HL-60/S4 treated with retinoic acid at 250 ng/mL for 4 days and 3 days (cell line): Measurements from ENCODE around the gene SYT17.

ENCODE experiments used
- in situ Hi-C: fragments of 300-500 bp; cut with MboI; formaldehyde crosslinking; loops from 2 replicates; pipeline ENCODE4 v1.7.0; 2022; ENCODE audit warnings: low sequenced_read_pairs

Gene SYT17, protein sequence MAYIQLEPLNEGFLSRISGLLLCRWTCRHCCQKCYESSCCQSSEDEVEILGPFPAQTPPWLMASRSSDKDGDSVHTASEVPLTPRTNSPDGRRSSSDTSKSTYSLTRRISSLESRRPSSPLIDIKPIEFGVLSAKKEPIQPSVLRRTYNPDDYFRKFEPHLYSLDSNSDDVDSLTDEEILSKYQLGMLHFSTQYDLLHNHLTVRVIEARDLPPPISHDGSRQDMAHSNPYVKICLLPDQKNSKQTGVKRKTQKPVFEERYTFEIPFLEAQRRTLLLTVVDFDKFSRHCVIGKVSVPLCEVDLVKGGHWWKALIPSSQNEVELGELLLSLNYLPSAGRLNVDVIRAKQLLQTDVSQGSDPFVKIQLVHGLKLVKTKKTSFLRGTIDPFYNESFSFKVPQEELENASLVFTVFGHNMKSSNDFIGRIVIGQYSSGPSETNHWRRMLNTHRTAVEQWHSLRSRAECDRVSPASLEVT

DNA sequence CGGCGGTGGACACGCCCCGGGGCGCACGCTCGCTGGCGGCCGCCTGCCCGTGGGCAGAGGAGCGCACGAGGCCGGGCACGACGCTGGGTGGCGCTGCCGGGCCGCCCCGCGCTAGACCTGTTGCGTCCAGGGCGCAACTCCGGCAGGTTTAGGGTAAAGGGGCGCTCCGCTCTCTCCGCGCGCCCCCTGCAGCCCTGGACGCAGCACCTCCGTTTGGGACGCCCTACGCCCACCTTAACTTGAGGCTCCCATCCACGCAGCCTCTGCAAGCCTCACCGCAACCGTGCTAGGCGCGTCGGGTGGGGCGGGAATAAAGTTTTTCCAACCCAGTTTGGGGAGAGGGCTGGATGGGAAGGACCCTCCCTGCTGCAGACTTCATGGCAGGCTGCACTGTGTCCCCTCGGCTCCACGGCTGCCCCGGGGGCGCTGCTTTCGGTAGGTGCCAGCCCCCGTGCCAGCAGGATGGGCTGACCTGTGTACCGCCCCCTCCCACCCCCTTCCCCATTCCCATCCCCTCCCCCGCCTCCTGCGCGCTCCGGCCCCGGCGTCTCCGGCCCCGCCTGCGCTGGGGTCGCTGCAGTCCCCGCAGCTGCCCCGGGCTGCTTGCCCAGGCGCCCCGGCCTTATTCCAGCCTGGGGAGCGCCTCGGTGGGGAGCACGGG is at the start of gene SYT17:
Gene SYT17 (plus strand): TSS at position 531 of the 661 bp plus-strand sequence. CDS start 407 bp downstream, outside the sequence.
- in situ Hi-C loops: no loop called here

DNA sequence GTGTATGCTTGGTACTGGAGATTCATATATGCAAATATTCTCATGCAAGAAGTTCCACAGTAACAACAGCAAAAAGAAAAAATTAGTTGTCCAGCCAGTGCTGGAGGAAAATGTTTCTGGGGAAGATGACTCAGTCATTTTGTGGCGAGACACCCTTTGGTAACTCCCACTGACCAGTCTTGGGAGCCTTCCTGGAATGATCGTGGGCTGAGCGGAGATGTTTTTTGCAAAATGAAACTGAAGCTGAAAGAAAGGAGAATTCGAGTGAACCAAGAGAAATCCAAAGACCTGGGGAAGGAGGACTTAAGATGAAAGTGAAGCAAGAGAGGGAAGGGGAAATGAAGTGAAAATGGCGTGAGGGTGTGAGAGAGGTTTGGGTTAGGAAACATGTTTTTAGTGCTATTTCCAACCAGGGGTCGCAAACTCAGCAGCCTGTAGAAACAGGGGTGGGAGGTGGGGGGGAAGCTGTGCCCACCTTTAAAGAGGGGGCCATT is 49.1 kb upstream of the SYT17 start:
- in situ Hi-C loops: no loop called here

DNA sequence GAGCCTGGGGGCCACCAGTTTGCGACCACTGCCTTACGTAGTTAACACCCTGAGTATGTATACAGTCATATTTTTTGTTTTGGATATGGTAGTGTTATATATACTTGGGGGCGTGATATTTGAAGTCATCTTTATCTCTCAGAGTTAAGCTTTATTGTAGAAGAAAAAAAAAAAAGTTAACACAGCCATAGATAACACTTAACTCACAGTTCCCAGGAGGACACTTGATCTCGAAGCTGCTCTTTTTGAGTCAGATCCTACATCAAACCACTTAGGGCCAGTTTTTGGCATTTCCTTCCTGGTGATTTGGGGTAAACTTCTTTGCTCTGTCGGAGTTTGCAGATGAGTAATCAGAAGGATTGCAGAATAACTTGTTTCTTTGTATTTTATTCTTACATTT is 48.5 kb upstream of the SYT17 start:
- in situ Hi-C loops: no loop called here

DNA sequence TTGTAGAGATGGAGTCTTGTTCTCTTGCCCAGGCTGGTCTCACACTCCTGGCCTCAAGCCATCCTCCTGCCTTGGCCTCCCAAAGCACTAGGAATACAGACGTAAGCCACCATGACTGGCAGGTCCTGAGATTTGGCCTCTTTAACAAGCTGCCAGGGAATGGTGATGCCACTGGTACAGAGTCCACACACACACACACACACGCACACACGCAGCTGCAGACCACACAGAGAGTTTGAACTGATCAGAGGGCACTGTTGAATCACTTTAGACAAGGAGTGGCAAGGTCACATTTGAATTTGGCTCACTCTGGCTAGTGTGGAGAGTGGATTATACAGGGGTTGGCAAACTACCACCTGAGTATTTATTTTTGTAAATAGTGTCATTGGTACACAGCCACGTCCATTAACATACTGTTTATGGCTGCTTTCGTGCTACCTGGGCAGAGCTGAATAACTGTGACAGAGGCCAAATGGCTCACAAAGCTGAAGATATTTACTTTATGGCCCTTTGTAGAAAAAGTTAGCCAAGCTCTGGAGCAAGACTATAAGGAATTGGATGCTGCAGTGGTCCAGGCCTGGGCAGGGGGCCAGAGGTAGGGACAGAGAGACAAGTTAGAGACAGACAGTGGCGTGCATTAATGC is 44.4 kb upstream of the SYT17 start:
- in situ Hi-C loops: no loop called here

DNA sequence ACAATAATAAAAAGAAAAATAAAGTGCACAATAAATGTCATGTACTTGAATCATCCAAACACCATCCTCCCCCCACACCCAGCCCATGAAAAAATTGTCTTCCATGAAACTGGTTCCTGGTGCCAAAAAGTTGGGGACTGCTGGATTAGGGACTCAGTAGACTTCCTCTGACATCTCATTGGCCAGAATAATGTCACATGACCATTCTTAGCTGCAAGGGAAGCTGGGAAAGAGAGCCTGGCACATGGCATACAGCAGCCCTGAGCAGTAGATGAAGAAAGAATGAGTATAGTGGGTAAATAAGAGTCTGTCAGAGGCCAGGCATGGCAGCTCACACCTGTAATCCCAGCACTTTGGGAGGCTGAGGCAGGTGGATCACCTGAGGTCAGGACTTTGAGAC is 41.7 kb upstream of the SYT17 start:
- in situ Hi-C loops: no loop called here

DNA sequence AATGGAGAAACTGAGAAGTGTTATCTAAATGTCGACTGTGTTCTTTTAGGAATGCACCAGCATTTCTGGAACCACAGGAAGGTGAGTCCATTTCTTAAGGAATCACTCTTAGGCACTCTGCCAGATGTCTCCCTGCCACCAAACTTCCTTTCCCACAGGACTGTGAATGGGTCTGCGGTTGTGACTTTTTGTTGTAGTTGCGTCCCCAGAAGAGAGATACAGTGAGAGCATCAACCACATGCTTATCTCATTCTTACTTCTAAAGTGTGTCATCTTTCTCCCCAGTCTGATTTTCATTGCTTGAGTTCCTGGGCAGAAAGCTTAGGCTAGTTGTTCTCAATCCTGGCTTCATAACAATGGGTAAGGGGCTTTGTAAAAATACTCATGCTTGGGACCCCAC is 40.8 kb upstream of the SYT17 start:
- in situ Hi-C loops: no loop called here

DNA sequence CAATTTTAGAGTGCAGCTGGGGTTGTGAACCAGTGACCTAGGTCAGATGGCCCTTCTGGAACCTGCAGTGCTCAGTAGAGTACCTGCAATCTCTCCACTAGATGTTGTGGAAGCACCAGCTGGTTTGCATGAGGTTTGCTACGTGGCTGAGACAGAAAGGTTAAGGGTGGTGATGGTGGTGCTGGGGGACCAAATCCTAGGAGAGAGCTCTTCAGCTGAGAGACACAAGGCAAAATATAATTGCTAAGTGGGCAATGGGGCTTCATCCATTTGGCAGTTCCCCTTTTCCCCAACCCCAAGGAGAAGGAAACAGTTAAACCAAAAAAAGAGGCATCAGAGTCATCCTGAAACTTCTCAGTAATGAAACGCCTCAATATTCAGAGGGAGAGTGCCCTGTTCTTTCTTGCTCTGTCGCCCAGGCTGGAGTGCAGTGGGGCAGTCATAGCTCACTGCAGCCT is 40.3 kb upstream of the SYT17 start:
- in situ Hi-C loops: no loop called here

DNA sequence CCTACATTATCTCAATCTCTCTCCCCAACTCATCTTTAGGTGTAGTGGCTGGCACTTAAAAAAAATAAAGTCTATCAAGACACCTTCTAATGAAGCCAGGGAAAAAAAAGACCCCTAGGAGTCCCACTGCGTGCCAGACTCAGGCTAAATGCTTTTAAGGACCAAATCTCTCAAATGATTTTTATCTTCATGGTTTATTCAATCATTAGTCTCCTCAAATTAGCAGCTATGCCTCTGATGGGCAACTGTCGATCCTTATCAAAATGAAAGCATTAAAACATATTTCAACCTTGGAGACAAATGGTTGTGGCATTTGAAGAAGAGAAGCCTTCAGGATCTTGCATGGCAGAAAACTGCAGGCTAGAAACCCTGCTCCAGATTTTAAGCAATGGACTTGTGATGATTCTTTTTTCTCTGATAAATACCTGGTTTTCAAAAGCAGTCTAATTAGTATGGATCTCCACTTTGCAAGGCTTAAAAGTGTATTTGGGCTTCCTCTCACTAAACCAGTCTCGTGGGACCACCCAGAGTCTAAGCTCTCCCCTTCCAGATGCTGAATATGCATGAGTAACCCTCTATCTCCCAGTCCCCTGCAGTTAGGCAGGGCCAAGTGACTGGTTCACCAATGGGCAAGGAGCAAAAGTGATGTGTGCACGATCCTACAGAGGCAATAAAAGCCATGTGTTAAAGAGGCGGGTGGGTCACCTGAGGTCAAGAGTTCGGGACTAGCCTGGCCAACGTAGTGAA is 39.4 kb upstream of the SYT17 start:
- in situ Hi-C loops: no loop called here

DNA sequence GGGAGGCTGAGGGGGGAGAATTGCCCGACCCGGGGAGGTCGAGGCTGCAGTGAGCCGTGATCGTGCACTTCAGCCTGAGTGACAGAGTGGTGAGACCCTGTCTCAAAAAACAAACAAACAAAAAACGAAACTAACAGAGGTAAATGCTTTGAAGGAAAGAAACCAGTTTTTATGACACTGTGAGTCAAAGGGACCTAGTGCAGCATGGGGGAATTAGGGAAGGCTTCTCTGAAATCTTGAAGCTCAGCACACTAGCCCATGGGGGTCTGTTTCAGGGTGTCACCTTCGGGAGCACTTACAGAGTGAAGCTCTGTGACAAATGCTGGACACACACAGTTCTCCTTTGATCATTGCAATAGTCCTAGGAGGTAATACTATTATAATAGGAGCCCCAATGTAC is 37.7 kb upstream of the SYT17 start:
- in situ Hi-C loops: no loop called here

DNA sequence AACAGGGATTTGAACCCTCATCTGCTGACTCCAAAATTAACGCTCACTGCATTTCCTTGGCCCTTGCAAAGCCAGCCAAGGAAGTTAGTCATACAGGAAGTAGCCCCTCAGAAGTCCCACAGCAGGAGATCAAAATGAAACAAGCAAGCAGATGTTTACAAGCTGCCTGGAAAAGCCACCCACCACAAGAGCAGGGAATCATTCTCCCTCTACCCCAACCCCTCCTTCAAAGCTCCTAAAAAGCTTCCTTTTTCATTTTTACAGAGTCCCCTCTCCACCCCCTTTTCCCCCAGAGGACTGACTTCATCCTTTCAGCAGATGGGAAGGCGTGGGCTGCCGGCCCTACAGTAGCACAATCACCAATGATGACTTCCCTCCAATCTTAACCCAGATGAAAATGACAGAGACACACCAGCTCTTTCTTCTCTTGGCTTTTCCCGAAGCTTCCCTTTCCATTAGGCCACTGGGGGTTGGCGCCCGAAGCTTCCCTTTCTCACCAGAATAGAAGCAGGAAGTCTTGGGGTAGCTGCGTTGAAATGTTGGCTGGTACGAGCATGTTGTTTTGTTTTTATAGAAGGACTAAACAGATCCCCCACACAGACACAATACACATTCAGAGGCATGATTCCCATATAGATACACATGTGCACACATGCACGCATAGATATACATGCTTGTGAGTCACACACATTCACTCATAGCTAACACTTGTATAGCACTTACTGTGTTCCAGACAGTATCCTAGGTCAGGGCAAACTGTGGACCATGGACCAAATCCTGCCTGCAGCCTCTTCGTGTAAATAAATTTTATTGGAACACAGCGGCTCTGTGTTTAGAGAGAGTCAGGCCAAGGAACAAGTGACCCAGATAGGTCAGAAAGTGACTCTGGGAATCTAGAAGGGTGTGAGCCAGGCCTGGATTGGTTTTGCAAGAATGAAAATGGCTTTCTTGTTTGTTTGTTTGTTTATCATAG is 36.9 kb upstream of the SYT17 start:
- in situ Hi-C loops: no loop called here

DNA sequence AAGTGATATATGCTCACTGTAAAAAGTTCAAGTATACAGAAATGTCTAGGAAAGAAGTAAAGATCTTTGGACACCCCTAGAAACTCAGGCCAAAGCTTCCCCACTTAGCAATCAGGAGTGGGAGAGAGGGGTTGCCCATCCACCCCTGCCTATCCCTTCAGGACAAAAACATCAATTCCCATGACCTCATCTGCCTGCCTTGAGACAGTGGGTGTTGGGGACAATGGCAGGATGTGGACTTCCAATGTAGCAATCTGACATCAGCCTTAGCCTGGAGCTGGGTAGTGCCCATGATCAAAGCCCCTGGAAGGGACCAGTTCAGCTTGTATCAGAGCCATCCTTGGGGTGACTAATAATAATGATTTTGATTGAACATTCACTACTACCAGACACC is 36.2 kb upstream of the SYT17 start:
- in situ Hi-C loops: no loop called here

DNA sequence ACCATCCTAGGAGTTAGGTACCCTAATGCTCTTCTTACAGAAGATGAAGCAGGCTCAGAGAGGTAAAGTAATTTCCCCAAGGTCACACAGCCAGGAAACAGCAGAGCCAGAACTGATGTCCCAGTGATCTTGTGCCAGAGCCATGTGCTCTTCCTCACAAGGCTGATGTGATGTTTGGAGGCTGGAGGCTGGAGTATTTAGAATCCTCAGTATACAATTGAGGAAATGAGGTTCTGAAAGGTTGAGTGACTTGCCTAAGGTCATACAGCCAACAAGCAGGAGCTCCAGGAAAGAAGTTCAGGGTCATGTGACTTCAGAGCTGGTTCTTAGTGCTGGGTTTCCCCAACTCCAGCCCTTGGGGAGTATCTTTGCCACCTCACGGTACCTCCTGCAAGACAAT is 35.8 kb upstream of the SYT17 start:
- in situ Hi-C loops: no loop called here

DNA sequence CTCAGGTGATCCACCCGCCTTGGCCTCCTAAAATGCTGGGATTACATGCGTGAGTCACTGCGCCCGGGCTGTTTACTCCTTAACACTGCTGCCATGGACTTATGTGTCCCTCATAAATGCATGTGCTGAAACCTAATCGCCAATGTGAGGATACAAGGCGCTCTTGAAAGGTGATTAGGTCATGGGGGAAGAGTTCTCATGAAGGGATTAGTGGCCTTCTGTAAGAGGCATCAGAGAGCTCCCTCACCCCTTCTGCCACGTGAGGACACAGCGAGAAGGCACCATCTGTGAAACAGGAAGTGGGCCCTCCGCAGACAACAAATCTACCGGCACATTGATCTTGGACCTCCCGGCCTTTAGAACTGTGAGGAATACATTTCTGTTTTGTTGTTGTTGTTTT is 35.1 kb upstream of the SYT17 start:
- in situ Hi-C loops: no loop called here

DNA sequence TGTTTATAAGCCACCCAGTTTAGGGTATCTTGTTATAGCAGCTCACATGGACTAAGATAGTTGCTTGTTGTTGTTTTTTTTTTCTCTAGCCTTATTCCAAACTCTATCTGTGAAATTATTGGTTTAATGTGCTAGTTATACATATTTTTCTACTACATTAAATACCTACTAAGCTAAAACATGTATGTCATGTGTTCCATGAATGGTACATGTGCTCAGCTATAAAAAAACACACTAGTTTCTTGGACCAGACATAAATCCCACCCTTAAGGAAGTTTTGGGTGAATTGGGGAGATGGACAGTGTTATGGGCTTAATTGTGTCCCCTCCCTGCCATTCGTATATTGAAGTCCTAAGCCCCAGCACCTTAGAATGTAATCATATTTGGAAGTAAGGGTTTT is 34.4 kb upstream of the SYT17 start:
- in situ Hi-C loops: no loop called here

DNA sequence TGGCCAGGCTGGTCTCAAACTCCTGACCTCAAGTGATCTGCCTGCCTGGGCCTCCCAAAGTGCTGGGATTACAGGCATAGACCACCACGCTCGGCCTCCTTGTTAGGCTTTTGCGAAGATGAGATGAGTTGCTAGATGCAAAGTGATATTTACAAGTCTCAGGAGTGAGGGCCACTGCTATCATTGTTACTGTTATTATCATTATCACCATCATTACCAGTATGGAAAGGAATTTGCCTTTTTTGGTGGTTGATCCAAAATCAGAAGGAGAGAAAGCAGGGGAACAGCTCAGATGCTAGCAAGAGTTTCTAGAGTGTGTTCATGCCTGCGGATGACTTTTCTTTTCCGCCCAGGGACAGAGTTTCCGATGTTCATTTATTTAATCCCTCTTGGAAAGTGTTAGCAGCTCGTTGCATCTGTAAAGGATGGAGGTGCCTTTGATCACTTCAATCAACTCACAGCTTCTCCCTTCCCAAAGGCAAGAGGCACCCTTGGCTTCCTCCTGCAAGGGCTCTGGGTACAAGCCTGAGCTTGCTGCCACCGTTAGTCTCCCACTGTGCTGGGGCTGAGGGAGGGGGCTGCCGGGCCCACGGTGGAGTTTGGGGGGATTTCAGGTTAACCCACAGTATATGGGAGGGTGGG is 32.7 kb upstream of the SYT17 start:
- in situ Hi-C loops: no loop called here

DNA sequence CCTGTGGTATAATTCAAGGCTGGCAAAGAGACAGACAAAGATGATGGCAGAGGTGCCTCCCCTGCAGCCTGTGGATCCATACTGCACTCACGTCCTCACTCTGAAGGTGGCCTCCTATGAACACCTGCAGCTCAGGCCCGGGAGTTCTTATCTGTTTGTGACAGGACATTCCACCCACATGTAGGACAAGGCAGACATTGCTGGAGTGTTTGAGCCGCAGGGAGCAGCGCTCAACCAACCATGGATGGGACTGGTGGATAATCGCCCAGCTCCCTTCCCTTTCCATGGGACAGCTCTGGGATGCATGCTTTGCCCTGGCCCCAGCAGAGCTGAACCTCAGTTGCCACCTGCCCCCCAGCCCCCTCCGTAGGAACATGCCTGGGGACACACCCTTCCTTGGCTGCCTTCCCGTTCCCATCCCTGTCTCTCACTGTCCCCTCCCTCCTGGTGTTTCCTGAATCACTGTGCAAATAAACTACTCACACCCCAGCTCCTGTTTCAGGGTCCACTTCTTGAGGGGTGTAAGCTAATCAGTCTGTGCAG is 32.1 kb upstream of the SYT17 start:
- in situ Hi-C loops: no loop called here

DNA sequence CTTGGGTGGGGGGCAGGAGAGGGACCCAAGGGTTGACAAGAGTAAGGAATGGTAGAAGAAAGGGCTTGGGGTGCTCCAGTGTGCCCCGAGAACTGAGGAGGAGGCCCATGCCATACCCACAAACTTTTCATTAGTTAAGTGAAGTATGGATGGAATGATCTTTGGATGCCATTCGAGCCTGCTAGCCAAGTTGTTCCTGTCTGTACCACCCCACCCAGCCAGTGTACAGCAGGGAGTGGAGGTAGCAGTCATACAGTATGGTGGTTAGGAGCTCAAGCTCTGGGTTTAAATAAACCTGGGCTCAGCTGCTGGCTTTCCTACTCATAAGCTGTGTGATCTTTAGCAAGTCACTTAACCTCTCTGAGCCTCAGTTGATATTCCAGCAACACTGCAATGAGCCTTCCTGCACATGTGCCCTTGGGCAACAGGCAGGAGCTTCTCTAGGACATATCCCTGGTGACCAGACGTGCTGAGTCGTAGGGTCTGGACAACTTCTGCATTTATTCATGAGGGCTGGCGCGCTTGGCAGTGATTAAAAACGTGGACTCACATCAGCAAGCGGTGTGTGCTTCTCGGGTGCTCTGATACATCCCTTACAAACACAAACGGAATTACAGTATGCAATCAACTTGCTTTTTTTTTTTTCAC is 31.4 kb upstream of the SYT17 start:
- in situ Hi-C loops: no loop called here
